Activated CD4-positive, alpha-beta T cell treated with anti-CD3 and anti-CD28 coated beads, Interleukin-10, Interleukin-2, amounts not matched to agents 100 ng/mL and 50 ng/mL, durations not matched to agents 16 hours and 8 hours (primary cell): Measurements from ENCODE around the gene NDEL1.

ENCODE experiments used
- DNase-seq: peaks from one replicate; pipeline ENCODE4 v3.0.0-alpha.2; 2020

Gene NDEL1

GRCh38 chr17:8481089-8481488 lies 45.4 kb downstream of the NDEL1 start:
- no peak for DNase-seq

DNA sequence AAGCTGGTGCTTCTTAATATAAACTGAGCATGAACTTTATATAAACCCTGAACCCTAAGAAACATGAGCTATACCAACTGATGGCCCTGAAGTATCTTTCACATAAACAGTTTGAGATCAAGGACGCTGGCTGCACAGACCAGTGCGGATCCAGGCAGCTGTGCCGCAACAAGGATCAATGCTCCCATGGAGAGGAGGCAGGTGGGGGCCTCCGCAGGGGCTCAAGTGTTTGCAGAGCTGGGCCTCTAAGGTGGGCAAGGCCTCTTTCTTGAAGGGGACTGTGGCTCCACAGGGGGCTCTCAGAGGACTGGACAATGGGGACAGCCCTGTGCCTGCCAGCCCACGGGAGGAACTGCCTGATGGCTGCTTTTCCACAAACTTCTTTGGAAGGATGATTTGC lies 46.0 kb downstream of the NDEL1 start:
- DNase-seq, result no peak

- DNase-seq, result no peak
These were observed 46.9 kb downstream of the NDEL1 start for GRCh38 chr17:8482546-8482945.

- DNase-seq, result no peak
These were observed 48.8 kb downstream of the NDEL1 start for GRCh38 chr17:8484465-8484864.

DNA sequence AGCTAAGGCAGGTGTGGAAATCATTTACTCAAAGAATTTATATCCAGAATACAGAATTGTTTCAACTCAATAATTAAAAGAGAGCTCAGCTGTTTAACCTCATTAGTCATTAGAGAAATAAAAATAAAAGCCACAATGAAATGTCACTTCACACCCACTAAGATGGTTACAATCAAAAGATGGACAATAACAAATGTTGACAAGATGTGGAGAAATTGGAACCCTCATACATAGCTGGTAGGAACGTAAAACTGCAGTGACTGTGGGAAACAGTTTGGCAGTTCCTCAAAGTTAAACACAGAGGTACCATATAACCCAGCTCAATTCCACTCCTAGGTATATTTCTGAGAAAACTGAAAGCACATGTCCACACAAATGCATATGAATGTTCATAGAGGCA lies 49.8 kb downstream of the NDEL1 start:
- DNase-seq, result no peak

DNA sequence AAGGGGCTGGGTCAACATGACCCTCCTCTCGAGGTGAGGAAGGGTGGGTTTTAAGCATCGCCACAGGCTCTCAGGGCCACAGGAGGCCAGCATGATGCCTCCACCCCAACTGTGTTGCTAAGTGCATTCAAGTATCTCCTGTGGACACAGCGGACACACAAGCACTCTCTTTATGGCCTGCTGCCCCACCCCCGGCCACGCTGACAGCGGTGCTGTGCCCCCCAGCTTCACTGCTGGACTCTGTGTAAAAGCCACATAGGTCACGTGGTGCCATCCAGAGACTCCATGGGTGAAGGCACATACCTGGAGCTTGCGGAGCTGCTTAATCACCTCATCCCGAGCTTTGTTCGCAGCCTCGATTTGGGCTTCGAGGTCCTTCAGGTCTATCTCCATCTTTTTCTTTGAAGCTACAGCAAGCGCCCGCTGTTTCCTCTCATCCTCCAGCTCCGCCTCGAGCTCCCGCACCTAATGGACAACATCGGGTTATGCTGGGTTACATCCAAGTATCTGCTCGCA lies 51.5 kb downstream of the NDEL1 start:
- no peak for DNase-seq

DNA sequence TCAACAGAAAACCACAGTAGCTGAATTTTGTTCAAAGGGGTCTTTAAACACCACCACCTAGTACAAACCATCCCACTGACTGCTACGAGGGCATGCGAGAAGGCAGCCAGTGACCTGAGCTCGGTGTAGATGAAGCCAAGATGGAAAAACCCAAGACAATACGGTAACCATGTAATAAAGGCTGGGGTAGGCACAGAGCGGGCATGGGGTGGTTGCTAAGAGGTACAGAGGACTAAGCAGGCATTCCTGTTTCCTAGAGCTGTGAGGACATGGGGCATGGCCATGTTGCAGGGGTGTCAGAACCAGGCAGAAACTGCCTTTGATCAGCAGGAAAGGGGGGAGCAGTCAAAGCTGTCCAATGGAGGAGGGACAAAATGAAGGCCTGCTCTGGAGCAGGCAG lies 52.1 kb downstream of the NDEL1 start:
- DNase-seq, result no peak

DNA sequence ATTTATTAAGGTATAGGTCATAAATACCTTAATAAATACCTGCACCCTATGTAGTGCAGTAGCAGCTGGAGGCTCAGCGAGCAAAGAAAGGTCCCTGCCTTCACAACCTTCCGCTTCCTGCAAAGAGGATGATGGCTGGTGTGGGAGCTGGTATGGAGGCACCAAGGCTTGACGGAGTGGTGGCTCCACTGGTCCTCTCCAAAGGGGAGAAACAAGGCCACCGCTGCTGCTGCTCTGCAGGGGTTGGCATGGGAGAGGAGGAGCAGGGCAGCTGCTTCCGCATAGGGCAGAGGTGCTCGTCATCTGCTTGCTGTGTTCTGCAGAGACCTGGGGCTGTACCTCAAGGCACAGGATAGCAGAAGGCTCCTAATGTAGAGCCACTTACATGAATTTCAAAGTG lies 52.8 kb downstream of the NDEL1 start:
- no peak for DNase-seq

DNA sequence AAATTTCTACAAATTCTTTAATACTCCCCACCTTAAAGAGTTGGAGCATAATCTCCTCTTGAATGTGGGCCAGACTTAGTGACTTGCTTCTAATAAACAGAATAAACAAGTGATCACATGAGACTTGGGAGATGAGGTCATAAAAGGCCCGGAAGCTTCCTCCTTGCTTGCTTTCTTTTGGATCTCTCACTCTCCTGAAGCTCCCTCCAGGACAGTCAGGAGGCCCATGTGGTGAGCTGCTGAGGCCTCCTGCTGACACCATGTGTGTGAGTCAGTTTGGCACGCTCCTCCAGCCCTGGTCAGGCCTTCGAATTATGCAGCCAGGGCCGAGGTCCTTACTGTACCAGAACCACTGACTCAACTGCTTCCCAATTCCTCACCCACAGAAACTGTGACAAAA lies 53.2 kb downstream of the NDEL1 start:
- no peak for DNase-seq

DNA sequence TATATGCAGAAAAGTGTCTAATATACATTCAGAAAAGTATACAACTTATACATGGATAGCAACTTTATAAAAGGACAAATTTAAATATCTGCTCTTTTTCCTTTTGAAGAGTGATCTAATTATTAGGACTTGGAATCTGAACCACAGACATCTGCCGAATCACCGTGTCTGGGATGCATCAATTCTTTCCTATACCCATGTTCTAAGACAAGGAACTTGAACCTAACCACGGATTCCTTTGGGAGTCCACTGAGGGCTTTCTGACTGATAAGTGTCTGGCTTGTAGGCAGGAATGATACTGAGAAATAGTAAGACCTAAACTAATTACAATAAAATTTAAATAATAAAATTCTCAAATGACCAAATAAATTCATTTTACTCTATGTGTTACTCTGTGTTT lies 54.2 kb downstream of the NDEL1 start:
- no peak for DNase-seq

DNA sequence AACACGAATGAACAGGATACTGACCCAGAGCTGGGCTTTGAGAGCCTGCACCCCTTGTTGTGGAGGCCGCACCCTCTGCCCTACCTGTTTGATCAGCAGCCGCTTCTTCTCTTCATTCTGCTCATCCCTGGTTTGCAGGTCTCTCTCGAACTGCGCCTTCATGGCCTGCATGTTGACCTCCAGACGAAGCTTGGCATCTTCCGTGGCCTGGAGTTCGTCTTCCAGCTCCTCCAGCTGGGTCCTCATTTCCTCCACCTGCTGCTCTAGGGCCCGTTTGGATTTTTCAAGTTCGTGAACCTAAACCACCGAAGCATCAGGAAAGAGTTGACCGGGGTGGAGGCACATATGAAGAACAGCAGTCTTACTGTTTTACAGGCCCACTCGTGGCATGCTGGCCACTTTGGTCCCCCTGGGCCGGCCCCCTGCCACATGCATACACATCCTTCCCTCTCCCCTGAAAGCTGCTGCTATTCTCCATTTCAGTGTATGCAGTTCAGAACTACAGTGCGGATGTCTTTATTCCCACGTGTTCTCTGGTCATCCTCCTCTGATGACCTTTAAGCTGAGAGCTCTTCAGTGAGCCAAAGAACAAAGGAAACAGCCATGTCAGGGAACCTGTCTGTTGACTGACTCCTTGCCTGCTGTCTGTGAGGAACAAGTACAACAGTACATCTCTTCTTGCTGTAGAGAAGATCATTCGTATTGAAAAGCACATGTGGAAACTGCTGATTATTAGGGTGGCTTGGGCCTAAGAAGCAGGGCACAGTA lies 54.8 kb downstream of the NDEL1 start:
- DNase-seq, result no peak

DNA sequence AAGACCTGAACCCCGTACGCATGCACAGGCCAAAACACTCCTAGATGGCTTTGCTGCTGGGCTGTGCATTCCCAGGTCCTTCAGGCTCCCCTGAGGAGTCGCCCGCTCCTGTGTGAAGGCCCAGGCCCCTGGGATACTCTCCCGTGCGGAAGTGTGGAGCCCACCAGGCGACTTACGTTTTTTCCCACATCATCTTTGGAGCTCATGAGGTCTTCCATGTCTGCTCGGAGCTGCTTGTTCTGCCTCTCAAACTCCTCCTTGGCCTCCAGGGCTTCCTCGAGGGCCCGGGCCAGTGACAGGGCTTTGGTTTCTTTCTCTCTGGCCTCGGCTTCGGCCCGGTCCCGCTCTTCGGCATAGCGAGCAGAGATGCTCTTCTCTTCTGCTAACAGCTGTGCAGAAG lies 56.4 kb downstream of the NDEL1 start:
- DNase-seq, result no peak

DNA sequence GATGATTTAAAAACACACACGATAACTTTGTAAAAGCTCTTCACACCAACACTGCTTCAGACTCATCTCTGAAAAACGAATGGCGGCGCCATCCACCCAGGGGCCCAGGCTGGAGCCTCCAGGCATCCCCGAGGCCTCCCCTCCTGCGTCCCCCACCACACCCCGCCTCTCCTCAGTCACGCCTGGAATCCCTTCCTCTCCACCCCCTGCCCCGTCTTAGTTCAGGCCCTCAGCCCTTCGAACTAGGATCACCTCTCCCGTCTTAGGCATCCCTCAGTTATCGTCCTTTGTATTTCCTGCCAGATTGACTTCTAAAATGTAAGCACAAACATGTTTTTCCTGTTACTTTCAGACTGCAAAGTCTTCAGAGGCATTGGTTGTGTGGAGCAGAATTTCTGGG lies 58.3 kb downstream of the NDEL1 start:
- DNase-seq, result no peak

DNA sequence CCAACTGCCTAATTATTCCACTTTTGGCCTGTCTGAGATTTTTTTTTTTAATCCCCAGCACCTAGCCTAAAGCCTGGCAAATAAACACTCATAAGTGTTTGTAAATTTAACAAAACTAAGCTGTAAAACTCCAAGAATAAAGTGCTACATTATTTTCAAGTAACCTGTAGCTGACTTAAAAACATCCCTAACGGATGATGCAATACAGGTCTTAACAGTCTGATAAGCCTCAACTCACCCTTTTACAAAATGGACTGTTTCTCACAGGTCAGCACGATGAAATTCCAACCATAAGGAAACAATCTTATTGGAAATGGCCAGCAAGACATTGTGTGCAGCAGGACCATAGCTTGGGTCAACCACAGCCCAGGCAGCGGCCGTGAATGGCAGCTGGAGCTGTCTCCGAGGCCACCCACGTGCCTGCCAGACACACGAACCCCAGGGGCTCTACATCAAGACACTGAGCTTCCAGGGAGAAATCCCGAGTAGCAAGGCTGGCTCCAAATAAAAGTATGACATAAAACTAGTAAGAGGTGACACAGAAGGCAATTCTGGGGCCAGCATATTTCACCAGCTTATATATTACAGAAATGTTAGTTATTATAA lies 58.9 kb downstream of the NDEL1 start:
- no peak for DNase-seq

GRCh38 chr17:8496081-8496480 lies 60.4 kb downstream of the NDEL1 start:
- no peak for DNase-seq

DNA sequence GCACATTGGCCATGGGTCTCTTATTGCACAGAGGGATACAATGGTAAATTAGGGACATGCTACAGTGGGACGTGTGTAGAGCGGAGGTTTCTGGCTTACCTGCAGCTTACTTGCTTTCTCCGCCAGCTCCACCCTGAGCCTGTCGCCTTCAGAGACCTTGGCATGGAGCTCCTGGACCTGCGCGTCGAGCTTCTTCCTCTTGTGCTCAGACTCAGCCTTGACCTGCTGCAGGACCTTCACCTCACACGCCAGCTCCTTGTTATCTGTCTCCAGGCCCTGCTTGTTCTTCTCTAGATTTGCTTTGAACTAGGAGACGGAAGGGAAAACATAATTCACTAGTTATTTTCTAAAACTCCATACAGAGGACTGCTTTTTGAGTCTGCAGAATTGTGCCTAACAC lies 63.5 kb downstream of the NDEL1 start:
- DNase-seq, result no peak

GRCh38 chr17:8499614-8500013 lies 63.9 kb downstream of the NDEL1 start:
- no peak for DNase-seq

DNA sequence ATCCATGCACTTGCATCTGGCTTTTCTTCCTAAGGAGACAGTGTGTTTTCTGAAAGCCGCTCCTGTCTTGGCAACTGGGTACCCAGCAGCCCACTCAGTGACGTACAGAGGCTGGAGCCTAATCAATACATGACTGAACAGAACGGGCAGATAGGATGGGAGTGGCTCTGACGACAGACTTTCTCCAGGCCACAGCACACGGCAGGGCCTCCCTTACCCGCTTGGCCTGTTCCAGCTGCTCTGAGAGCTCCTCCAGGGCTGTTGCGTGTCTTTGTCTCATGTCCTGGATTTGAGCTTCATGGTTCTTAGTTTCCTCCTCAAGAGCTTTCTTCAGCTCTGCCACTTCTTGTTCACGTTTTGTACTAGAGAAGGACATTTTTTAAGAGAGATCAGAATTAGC lies 64.9 kb downstream of the NDEL1 start:
- DNase-seq, result no peak

- no peak for DNase-seq
These were observed 66.4 kb downstream of the NDEL1 start for GRCh38 chr17:8502126-8502525.

DNA sequence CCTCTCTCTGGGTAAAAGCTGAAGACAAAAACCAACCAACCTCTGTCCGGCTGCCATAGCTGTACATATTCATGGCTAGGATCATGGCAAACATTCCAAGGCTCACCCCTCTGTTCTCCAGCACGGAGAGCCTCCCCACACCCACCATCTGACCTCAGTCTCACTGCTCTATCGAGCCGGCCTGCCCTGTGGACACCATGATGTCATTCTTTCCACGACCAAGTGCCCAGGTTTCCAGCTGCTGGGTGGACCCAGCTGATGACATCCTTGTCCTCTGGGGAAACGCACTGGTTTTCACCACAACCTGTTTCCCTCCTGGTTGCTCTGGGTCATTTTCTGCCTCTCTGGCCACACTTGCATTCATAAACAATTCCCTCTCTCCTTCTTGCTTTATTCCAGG lies 67.7 kb downstream of the NDEL1 start:
- no peak for DNase-seq

DNA sequence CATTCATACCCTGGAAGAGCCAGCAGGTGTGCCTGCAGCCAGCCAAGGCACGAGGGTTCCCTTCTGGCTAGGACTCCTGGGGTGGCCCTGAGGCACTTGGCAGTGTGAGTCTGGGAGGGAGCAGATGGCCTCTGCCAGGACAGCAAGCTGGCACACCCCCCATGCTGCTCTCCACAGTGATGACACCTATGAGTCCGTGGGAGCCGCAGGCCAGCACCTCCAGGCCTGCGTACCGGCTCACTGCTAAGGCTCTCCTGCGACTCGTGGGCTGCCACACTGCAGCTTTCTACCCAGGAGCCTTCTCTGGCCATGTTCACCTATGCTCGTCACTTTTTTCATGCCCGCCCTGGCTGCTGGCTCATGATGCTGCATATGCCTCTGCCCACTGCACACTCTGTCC lies 68.1 kb downstream of the NDEL1 start:
- no peak for DNase-seq

DNA sequence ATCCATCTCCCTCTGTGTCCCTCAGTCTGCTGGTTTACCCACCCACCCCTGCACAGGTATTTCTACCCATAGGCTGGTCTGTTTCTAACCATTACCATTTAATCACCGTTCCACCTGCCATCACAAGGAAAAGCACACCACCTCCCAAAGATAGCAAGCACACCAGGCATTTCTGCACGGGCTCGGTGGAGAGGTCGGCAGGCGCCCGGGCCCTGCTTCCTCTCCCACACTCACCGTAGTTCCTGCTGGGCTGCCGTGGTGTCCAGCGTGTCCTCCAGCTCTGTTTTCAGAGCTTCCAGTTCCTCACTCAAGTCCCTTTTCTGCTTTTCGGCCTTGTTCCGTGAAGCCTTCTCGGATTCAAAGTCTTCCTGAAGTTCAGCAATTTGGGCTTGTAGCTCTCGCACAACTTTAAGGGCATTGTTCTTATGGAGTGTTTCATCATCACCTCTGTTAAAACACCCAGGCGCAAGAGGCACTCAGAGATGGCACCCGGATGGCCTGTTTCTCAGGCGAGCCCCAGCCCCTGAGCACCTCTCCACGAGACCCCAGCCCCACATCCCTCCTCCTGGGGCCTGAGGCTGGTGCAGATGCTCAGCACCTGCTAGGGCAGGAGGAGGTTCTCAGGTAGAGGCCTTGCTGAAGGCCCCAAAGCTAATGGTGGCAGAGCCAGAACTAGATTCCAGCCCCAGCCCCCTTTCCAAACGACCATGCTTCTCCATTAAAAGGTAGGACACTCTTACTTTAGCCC lies 69.0 kb downstream of the NDEL1 start:
- DNase-seq, result no peak

DNA sequence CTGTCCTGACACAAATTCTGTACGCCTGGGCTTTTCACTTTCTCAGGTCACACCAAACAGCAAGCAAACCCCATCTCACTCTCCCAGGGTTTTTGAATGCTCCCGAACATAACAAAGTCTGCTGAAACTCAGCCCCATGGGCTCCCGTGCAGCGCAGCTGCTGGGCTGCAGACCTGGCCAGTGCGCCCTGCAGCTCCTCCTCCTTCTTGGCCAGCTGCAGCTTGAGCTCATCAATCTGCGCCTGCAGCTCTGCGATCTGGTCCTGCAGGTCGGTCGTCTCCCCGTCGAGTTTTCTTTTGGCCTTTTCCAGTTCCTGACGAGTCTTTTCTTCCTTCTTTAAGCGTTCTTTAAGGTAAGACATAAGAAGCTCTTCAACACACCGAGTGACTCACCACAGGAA lies 70.5 kb downstream of the NDEL1 start:
- DNase-seq, result no peak

DNA sequence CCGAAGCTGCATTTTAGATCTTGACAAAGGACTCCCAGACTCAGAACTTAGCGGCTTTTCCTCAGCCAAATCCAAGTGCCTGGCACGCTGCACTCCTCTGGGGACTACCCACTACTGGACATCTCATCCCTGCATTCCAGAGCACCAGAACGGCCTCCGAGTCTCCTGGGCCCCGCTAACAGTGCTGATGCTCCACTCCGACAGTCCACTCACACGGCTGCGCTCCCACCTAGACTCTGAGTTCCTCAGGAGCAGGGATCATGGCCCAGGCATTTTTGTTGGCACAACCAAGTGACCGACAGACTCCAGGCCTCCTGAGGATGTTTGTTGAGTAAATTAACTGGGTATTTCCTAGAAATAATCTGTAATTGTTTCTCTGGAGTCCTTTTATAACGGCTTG lies 79.1 kb downstream of the NDEL1 start:
- DNase-seq, result no peak
